ENCODE measurements around the gene ENOX1.

Gene ENOX1

DNA sequence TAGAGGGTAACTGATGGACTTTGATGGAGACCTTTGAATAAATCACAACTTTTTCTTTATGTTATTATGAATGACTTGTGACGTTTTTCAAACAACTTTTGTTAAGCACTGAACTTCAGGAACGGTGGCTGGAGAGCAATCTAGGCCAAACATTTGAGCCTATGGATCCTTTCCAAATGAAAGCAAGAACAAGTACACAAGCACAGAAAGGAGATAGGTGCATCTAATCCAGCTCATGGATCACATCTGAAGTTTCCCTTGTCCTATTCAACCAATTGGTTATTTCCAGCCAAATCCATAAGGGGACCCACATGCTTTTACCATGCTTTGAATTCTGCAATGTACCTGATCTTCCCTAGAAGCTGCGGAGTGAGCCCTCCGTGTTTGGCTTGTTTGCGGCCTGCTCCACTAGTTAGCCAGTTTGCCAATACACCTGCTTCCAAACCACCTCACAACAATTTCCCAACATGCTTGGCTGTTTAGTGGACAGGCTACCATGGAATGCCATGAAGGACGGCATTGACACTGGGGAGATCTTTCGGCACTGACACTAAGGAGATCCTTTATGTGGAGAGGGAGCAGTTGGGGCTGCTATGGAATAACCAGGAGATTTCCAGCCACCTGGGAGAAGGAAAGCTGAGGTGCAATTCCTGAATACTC lies 447.5 kb downstream of the ENOX1 start:
- FAIRE-seq, result no peak

GRCh38 chr13:43335764-43336163 lies 451.0 kb downstream of the ENOX1 start:
- FAIRE-seq, result no peak

DNA sequence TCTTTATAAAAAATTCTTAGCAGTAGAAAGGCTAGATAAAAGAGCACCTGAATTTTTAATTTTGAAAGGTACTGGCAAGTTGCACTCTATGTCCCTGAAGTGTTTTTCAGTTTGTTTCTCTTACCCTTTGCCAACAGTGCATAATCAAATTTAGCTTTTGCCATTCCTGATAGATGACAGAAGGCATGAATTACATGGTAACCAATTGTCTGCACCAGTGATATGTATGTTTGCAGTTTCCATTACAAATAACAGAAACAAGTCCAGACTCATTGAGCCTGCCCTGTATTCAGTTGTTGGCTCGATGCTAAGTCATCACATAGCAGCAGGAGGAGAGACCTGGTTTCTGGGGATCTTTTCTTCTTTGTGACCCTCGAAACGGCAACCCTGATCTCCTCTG lies 453.6 kb downstream of the ENOX1 start:
- FAIRE-seq, result no peak

- no peak for FAIRE-seq
These were observed 455.1 kb downstream of the ENOX1 start for GRCh38 chr13:43331672-43332071.

DNA sequence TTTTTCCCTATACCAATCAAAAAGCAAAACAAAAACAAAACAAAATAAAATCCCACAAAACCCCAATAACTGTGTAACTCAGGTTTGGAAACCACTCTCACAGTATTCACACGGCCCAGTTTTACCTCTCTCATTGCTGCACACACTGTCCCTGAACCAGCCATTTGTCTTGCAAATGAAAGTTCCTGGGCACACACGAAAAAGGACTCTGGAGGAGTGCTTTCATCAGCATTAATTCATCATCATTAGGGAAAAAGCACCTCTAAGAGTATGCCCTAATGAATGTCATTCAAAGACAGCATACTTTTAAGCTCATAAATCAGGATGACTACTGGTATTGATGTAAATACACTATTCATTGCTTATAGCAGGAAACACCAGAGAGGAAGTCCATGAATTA lies 457.1 kb downstream of the ENOX1 start:
- FAIRE-seq, result no peak

DNA sequence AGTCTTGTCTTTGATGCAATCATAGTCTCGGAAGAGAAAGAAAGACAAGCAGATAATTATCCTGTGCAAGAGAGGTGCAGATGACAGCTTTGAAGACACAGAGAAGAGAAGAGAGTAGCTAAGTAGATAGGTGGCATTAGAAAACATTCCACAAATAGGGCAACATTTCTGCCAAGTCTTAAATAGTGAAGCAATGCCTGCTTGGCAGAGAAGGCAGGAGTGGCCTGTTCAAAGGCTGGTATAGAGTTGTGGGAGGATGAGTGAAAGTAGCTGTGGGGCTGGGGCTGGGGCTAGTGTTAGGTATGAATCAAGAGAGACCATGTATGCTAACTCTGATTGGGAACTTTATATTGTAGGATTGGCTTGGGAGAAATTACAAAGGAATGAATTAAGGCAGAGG lies 457.9 kb downstream of the ENOX1 start:
- FAIRE-seq, result no peak

DNA sequence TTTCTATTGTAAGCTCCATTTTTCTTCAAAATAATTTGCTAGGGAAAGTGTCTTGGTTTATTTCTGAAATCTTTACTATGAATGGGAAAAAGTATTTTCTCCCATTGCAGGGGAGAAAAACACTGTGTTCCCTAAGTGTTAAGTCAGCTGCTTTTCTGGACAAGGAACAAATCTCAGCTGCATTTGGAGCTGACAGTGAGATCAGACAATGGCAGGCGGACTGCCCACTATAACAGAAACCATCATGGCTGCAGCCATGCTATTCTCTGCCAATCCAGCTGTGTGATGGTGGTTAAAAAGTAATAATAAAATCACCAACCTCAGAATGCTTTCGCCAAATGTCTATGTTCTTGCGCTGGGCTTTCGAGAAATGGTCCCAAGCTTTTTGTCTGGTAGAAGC lies 460.7 kb downstream of the ENOX1 start:
- no peak for FAIRE-seq

GRCh38 chr13:43325636-43326035 lies 461.1 kb downstream of the ENOX1 start:
- FAIRE-seq, result no peak

DNA sequence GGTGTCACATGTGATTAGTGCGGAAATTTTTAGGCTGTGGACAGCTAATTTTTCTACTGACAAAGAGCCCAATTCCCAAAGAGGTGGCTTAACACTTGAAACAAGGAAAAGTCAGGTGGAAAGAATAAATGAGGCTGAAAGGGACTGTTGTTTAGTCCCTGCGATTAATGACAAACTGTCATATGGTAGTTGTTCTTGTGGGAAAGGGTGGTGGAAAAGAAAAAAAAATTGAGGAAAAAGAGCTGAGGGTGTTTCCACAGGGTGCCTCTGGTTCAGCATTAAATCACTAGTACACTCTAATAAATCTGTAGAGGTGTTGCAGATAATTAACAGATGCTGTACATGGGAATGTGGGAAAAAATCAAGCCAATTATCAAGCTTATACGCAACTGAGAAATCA lies 462.6 kb downstream of the ENOX1 start:
- no peak for FAIRE-seq

- FAIRE-seq, result no peak
These were observed 466.9 kb downstream of the ENOX1 start for GRCh38 chr13:43319617-43320444.

GRCh38 chr13:43316946-43317353 lies 469.8 kb downstream of the ENOX1 start:
- FAIRE-seq, result no peak

DNA sequence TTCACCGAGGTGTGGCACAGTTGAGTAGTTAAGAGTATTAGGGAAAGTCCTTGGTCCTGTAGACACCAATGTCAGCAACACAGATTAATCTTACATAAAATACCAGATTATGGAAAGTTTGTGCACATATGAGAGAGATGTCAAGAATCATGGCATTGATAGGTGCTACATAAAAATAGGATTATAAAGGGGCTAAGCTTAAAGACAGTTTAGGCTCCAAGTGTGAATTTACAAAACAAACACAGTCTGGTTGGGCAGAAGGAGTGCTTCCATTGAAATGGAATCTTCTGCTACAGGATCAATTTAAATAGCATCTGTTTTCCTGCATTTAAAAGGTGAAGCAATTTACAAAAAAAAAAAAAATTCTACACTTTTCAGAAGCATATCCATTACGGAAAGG lies 470.5 kb downstream of the ENOX1 start:
- no peak for FAIRE-seq

GRCh38 chr13:43315522-43315921 lies 471.2 kb downstream of the ENOX1 start:
- FAIRE-seq, result no peak

DNA sequence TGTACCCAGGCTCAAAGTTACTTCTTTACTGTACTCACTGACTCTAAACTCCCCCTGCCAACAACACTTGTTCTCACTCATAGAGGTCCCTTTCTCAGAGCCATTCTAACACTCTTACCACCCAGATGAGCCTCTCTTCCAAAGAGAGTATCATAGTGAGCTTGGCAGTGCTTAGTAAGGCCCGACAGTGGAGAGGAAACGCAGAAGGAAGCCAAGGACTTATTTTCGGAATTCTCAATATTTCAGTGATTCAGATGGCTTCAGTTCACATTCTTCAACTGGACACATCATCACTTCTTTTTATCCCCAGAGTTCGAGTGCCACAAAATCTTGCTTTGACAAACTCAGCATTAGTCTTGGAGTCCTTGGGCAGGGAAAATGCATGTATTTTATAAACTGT lies 477.5 kb downstream of the ENOX1 start:
- FAIRE-seq, result no peak

GRCh38 chr13:43307921-43308433 lies 478.8 kb downstream of the ENOX1 start:
- FAIRE-seq, result no peak

DNA sequence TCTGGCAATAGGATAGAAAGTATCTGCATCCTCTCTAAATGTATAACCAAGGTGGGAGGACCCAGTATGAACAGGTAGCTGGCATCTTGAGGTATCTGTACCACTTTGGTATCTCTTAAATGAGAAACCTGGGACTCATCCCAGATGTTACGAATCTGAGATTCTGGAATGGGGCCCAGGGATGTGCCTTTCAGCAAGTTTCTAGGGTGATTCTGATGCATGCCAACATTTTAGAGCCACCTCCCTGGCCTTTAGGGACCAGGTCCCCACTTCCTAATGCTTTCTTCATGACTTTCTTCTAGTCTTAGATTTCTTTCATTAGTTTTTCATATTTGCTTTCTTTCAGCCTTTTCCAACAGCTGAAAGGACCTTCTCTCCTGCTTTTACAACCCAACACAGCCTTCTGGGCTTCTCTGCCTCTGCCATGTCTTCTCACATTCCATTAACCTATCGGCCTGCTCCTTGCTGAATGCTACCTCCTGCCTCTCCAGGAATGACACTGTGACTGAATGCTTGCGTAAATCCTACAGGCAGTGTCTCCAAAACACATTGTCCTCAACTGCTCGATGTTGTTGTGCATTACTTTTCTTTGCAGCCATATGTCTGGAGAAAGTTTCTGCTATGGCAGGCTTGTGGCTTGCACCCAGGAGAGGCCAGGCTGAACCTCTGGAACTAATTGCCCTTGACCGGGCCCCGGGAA lies 479.4 kb downstream of the ENOX1 start:
- FAIRE-seq, result no peak

GRCh38 chr13:43306372-43306771 lies 480.4 kb downstream of the ENOX1 start:
- FAIRE-seq, result no peak

GRCh38 chr13:43305416-43305815 lies 481.4 kb downstream of the ENOX1 start:
- FAIRE-seq, result no peak

- no peak for FAIRE-seq
These were observed 481.8 kb downstream of the ENOX1 start for GRCh38 chr13:43304945-43305344.

GRCh38 chr13:43304449-43304848 lies 482.3 kb downstream of the ENOX1 start:
- FAIRE-seq, result no peak

DNA sequence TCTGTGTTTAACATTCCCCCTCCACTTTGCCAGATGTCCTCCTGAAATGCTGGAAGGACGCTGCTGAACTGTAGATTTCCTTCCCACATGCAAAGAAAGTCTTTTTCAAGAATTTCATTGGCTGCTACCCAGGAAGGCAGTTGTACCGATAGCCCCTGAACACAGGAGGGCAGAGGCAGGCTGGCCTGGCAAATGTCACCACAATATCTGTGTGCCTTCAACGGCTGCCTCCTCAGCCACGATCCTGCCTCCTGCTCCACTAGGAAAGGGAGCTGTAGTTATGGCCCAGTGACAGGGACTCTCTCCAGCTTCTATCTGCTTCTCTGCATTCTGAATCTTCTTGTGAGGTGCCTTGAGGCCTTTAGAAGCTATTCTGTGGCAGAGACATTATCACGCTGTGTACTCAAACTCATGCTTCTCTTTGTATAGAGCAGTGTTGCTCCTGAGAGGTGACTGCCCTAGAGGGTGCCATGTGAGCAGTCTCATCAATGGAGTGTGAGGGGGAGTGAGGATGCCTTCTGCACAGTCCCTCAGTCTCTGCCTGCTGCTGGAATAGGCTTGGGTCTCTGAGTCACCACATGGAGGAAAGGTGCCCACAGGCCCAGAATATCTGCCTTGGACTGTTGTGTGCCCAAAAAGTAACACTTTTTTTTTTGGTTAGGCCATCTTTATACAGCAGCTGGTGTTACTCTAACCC lies 483.6 kb downstream of the ENOX1 start:
- FAIRE-seq, result no peak

GRCh38 chr13:43301346-43301969 lies 485.3 kb downstream of the ENOX1 start:
- FAIRE-seq, result no peak
